Loucy (cell line): ENCODE results near the gene TBC1D22A.

Experiments used
- CTCF ChIP-seq: fragments of 200-600 bp; sonication (generic); conservative IDR thresholded peaks from 2 replicates; pipeline ENCODE4 v1.5.1; 2014; ENCODE audit warnings: mild to moderate bottlenecking, antibody characterized with exemption, low read length
- EZH2phosphoT487 ChIP-seq: fragments of 200-600 bp; IDR thresholded peaks from 2 replicates; pipeline ENCODE4 v1.6.1; 2018; ENCODE audit warnings: antibody characterized with exemption, mild to moderate bottlenecking, moderate library complexity, borderline replicate concordance

DNA sequence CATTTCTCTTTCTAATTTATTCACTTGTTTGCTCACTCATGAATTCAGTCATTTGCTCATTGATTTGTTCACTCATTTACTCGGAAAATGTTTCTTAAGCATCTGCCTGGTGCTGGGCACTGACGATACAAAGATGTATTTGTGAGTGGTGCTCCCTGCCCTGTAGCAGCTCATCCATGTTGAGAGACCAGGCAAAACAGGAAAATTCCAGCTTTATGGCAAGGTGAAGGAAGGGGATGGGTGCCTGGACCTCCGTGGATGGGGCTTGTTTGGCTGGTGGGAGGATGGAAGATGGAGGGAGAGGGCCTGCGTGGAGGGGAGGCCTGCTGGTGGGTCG is 53.1 kb downstream of the TBC1D22A start:
- no peak for TF ChIP-seq CTCF
- no peak for TF ChIP-seq EZH2phosphoT487
